Measurements from ENCODE around the gene NKD1. TPM values are rescaled to one million over a fixed set of nuclear protein-coding genes. Genes with fewer than 3 reads are reported as not detected.

NKD1 gene
- total RNA-seq, 1 donor: under 0.01 TPM

GRCh38 chr16:50655558-50656055, 107.4 kb downstream of the NKD1 start:
- no peaks in the 10 kb centered on the region for H3K36me3 ChIP-seq (ENCODE audit: insufficient read depth, low read length)
- DNase-seq (ENCODE audit: insufficient read length, low spot score, missing footprints): no peak
- H2AFZ ChIP-seq (ENCODE audit: low read length): no peak overlapping the region
- no peaks in the 10 kb centered on the region for H3K27me3 ChIP-seq (ENCODE audit: insufficient read depth, low read length)
- no peaks in the 10 kb centered on the region for H3K4me1 ChIP-seq (ENCODE audit: insufficient read depth, low read length)
- H3K79me2 ChIP-seq (ENCODE audit: insufficient read depth, low read length): no peaks in the 10 kb centered on the region
- H3K27ac ChIP-seq (ENCODE audit: low read depth, low read length): no peak overlapping the region
- H3K4me3 ChIP-seq (ENCODE audit: insufficient read depth, low read length): no peak overlapping the region
- no peaks in the 10 kb centered on the region for H4K20me1 ChIP-seq (ENCODE audit: insufficient read depth, low read length)
- TF ChIP-seq, protein P1, sequence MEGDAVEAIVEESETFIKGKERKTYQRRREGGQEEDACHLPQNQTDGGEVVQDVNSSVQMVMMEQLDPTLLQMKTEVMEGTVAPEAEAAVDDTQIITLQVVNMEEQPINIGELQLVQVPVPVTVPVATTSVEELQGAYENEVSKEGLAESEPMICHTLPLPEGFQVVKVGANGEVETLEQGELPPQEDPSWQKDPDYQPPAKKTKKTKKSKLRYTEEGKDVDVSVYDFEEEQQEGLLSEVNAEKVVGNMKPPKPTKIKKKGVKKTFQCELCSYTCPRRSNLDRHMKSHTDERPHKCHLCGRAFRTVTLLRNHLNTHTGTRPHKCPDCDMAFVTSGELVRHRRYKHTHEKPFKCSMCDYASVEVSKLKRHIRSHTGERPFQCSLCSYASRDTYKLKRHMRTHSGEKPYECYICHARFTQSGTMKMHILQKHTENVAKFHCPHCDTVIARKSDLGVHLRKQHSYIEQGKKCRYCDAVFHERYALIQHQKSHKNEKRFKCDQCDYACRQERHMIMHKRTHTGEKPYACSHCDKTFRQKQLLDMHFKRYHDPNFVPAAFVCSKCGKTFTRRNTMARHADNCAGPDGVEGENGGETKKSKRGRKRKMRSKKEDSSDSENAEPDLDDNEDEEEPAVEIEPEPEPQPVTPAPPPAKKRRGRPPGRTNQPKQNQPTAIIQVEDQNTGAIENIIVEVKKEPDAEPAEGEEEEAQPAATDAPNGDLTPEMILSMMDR (IDR thresholded peaks at IDR 0.05; ENCODE audit: extremely low read depth, low read depth, low read length): no peak
- H3K4me2 ChIP-seq (ENCODE audit: insufficient read depth, low read length): no peak overlapping the region
- no peaks in the 10 kb centered on the region for H3K9me3 ChIP-seq (ENCODE audit: low read depth, low read length)

GRCh38 chr16:50657241-50657640, 109.0 kb downstream of the NKD1 start:
- H3K36me3 ChIP-seq (ENCODE audit: insufficient read depth, low read length): no peaks in the 10 kb centered on the region
- H3K4me3 ChIP-seq (ENCODE audit: insufficient read depth, low read length): no peak overlapping the region
- no peaks in the 10 kb centered on the region for H3K79me2 ChIP-seq (ENCODE audit: insufficient read depth, low read length)
- H3K4me1 ChIP-seq (ENCODE audit: insufficient read depth, low read length): no peaks in the 10 kb centered on the region
- no peaks in the 10 kb centered on the region for H4K20me1 ChIP-seq (ENCODE audit: insufficient read depth, low read length)
- no peaks in the 10 kb centered on the region for H3K27me3 ChIP-seq (ENCODE audit: insufficient read depth, low read length)
- no peak for DNase-seq (ENCODE audit: insufficient read length, low spot score, missing footprints)
- H3K9me3 ChIP-seq (ENCODE audit: low read depth, low read length): no peaks in the 10 kb centered on the region
- no peak overlapping the region for H2AFZ ChIP-seq (ENCODE audit: low read length)
- TF ChIP-seq, protein P1 (IDR thresholded peaks at IDR 0.05; ENCODE audit: extremely low read depth, low read depth, low read length): no peak
- H3K27ac ChIP-seq (ENCODE audit: low read depth, low read length): no peak overlapping the region
- no peak overlapping the region for H3K4me2 ChIP-seq (ENCODE audit: insufficient read depth, low read length)

DNA sequence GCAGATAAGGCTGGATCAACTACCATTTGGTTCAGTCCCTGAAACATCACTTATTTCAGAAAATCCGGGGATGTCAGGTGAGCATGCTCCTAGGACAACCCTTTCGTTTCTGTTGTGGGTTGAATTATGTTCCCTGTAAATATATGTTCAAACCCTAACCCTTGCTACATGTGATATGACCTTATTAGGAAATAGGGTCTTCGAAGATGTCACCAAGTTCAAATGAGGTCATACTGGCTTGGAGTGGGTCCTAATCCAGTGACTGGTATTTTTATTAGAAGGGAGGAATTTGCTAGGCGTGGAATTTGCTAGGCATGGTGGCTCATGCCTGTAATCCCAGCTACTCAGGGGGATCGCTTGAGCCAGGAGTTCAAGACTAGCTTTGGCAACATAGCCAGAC, 111.6 kb downstream of the NKD1 start:
- Histone ChIP-seq H3K27me3 (ENCODE audit: insufficient read depth, low read length) (no peaks in the 10 kb centered on the region), H3K27ac (ENCODE audit: low read depth, low read length) (no peak overlapping the region), H3K79me2 (ENCODE audit: insufficient read depth, low read length) (no peaks in the 10 kb centered on the region), H3K36me3 (ENCODE audit: insufficient read depth, low read length) (no peaks in the 10 kb centered on the region), H3K4me1 (ENCODE audit: insufficient read depth, low read length) (peaks cover under 1% of the 10 kb centered on the region), H3K4me2 (ENCODE audit: insufficient read depth, low read length) (no peak overlapping the region), H3K4me3 (ENCODE audit: insufficient read depth, low read length) (no peak overlapping the region), H3K9me3 (ENCODE audit: low read depth, low read length) (no peaks in the 10 kb centered on the region), H4K20me1 (ENCODE audit: insufficient read depth, low read length) (no peaks in the 10 kb centered on the region), H2AFZ (ENCODE audit: low read length) (no peak overlapping the region)
- DNase-seq (ENCODE audit: insufficient read length, low spot score, missing footprints): no peak
- TF ChIP-seq, protein P1 (IDR thresholded peaks at IDR 0.05; ENCODE audit: extremely low read depth, low read depth, low read length): no peak

DNA sequence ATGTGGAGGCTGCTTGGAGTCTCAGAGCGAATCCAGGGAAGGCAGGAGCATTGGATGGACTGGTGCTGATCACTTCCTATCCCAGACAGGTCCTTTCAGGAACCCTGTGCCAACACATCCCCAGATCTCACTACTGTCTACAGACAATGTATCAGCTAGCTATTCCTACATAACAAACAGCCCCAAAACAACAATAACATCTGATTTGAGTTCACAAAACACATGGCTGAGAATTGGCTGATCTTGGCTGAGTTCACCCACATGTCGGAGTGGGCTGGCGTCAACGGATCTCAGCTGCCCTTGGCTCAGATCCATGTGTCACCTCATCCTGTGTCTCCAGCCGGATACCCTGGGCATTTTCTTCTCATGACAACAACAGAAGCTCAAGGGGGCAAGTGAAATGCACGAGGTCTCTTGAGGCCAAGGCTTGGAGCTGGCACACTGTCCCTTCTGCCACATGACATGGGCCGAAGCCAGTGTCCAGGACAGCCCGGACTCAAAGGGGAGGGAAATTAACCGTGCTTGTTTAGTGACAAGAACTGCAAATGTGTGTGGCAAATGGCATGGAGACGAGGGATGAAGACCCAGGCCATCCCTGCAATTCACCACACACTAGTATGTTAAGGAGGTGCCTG, 114.2 kb downstream of the NKD1 start:
- no peaks in the 10 kb centered on the region for H3K9me3 ChIP-seq (ENCODE audit: low read depth, low read length)
- peaks cover 2% of the 10 kb centered on the region for H3K4me1 ChIP-seq (ENCODE audit: insufficient read depth, low read length)
- H3K27ac ChIP-seq (ENCODE audit: low read depth, low read length): no peak overlapping the region
- TF ChIP-seq, protein P1 (IDR thresholded peaks at IDR 0.05; ENCODE audit: extremely low read depth, low read depth, low read length): no peak
- H4K20me1 ChIP-seq (ENCODE audit: insufficient read depth, low read length): no peaks in the 10 kb centered on the region
- no peaks in the 10 kb centered on the region for H3K79me2 ChIP-seq (ENCODE audit: insufficient read depth, low read length)
- H3K4me3 ChIP-seq (ENCODE audit: insufficient read depth, low read length): no peak overlapping the region
- no peak overlapping the region for H2AFZ ChIP-seq (ENCODE audit: low read length)
- no peaks in the 10 kb centered on the region for H3K27me3 ChIP-seq (ENCODE audit: insufficient read depth, low read length)
- no peak overlapping the region for H3K4me2 ChIP-seq (ENCODE audit: insufficient read depth, low read length)
- DNase-seq (ENCODE audit: insufficient read length, low spot score, missing footprints): no peak
- no peaks in the 10 kb centered on the region for H3K36me3 ChIP-seq (ENCODE audit: insufficient read depth, low read length)
